ENCODE results near the gene ADSL. TPM values are rescaled to one million over a fixed set of nuclear protein-coding genes. Genes with fewer than 3 reads are reported as not detected.

ADSL gene
- total and polyA plus RNA-seq, 2 of the 8 experiments (the other 6 are each of a cell fraction or from before 2014, with no cell fraction given), result 197 to 218 TPM

- Histone ChIP-seq H3K23ac (ENCODE audit: insufficient read length) (no peak overlapping the region), H3K79me1 (ENCODE audit: low read depth, low read length) (0 out of 2 replicates have a peak, but pooled peaks cover 2% of the 10 kb centered on the region), H4K8ac (ENCODE audit: extremely low read depth, insufficient read depth, low read length) (no peak overlapping the region), H3K9ac (replicated peaks in 1 of 4; ENCODE audit: extremely low read depth in 1 of 4, low read depth in 3 of 4, low read length in 3 of 4) (no peak overlapping the region), H2BK20ac (ENCODE audit: low read length) (no peak overlapping the region), H2AFZ (ENCODE audit: low read length) (no peak overlapping the region), H3K27me3 (replicated peaks in 1 of 4; ENCODE audit: control insufficient read depth in 3 of 4, extremely low read depth in 1 of 4, insufficient read depth in 3 of 4, low read length in 3 of 4) (no peaks in the 10 kb centered on the region), H3K4me1 (replicated peaks in 1 of 4; ENCODE audit: control insufficient read depth in 3 of 4, insufficient read depth in 4 of 4, low read length in 3 of 4) (peaks cover 0 to 3% (median 0%) of the 10 kb centered on the region in 4 experiments; a peak in 1 of 7 replicates), H3K27ac (ENCODE audit: low read depth, low read length) (no peak overlapping the region), H4K5ac (ENCODE audit: insufficient read length, low read depth, low read length) (no peak overlapping the region), H3K4ac (replicated peaks; ENCODE audit: insufficient read length, low read depth, low read length) (no peak overlapping the region), H2BK5ac (ENCODE audit: low read depth, low read length) (no peak overlapping the region), H3K79me2 (ENCODE audit: control insufficient read depth in 1 of 2, insufficient read depth in 2 of 2, low read length in 2 of 2) (no peaks in the 10 kb centered on the region), H2BK15ac (ENCODE audit: low read length) (no peak overlapping the region), H3K56ac (replicated peaks; ENCODE audit: insufficient read length, low read depth, low read length) (no peak overlapping the region), H3K9me3 (ENCODE audit: insufficient read depth in 2 of 2, low read depth in 1 of 2, low read length in 1 of 2) (no peaks in the 10 kb centered on the region; a peak in 1 of 4 replicates), H2BK12ac (ENCODE audit: low read depth, low read length) (no peak overlapping the region), H3K36me3 (ENCODE audit: control insufficient read depth in 2 of 4, insufficient read depth in 4 of 4, low read length in 3 of 4) (peaks cover 34 to 64% (median 48%) of the 10 kb centered on the region in 4 experiments), H3K18ac (ENCODE audit: extremely low read depth, low read length) (no peak overlapping the region), H4K20me1 (replicated peaks in 1 of 2; ENCODE audit: control insufficient read depth in 1 of 2, insufficient read depth in 2 of 2, low read length in 2 of 2) (peaks cover 0 to 3% of the 10 kb centered on the region in 2 experiments), H2BK120ac (replicated peaks; ENCODE audit: low read depth, low read length) (no peak overlapping the region), H4K91ac (replicated peaks; ENCODE audit: insufficient read length, low read length) (no peak overlapping the region), H3K4me3 (ENCODE audit: extremely low read depth in 1 of 4, insufficient read depth in 2 of 4, low read depth in 3 of 4, low read length in 4 of 4) (no peak overlapping the region), H2AK5ac (ENCODE audit: low read depth, low read length) (no peak overlapping the region), H3K4me2 (ENCODE audit: insufficient read depth in 1 of 2, low read depth in 2 of 2, low read length in 2 of 2) (no peak overlapping the region), H3K23me2 (ENCODE audit: low read depth, low read length) (peaks cover 4% of the 10 kb centered on the region; the same call in 1 of the 2 replicates), H3K14ac (ENCODE audit: insufficient read length) (no peak overlapping the region)
- ChIA-PET POLR2A (ENCODE audit: partially characterized antibody) (interaction anchor here (1.0 to 1.7 kb wide), 6 partner anchors 10 to 39 kb away, joined by 3 to 12 read pairs (median 4); no protein-coding TSS in a partner anchor), CTCF (ENCODE audit: partially characterized antibody) (interaction anchor here (0.6 to 4.4 kb wide), 3 partner anchors 20 to 685 kb away, joined by 3 to 18 read pairs (median 3); no protein-coding TSS in a partner anchor)
- FAIRE-seq (no peak), DNase-seq (ENCODE audit: low read depth in 1 of 2, low spot score in 2 of 2) (no peak)
- 94% methylated on average over 6 of the region's 6 CpGs; no CpG with 5 or more reads in 1 of the 2 experiments for WGBS, 2 experiments (ENCODE audit: extremely low coverage in 1 of 2, insufficient coverage in 1 of 2, insufficient read length in 1 of 2, insufficient replicate concordance in 2 of 2, low coverage in 1 of 2, low lambda C conversion rate in 2 of 2, missing lambda C conversion rate in 1 of 2)
- TF ChIP-seq POLR2A (IDR thresholded peaks at IDR 0.05; ENCODE audit: control extremely low read depth in 1 of 2, low read depth in 2 of 2, low read length in 2 of 2) (no peak), POLR2AphosphoS5 (IDR thresholded peaks at IDR 0.05; ENCODE audit: low read depth, low read length) (0 out of 2 replicates have a peak, but pooled peaks have one; percentile 33)
Observed at GRCh38 chr22:40368016-40368415, 21.7 kb downstream of the ADSL start.

All from H1 (cell line).